Measurements from ENCODE around the gene MRPL10.

GRCh38 chr17:47813512-47814031 lies 17.8 kb downstream of the MRPL10 start:
- TF ChIP-seq CTCF (IDR thresholded peaks at IDR 0.05) (no peak), POLR2AphosphoS5 (IDR thresholded peaks at IDR 0.05) (no peak), EP300 (IDR thresholded peaks at IDR 0.05) (no peak)

Data from gastroesophageal sphincter (tissue), 3 donors.